IPS-20b (cell line): Measurements from ENCODE around the gene GJD3.
A peak's percentile ranks its signal among the peaks of the same experiment; 100 is the strongest.

Source experiments
- H3K27ac ChIP-seq: one replicate; pipeline ENCODE4 v1.5.1; 2013; ENCODE audit warnings: low read length
- H3K27me3 ChIP-seq: 2 replicates; pipeline ENCODE4 v1.6.1; 2013; ENCODE audit warnings: mild to moderate bottlenecking, low read length, inconsistent platforms; ENCODE audit not compliant: insufficient read depth
- H3K36me3 ChIP-seq: 2 replicates; pipeline ENCODE4 v1.6.1; 2013; ENCODE audit warnings: low read depth, mild to moderate bottlenecking, inconsistent platforms, low read length, moderate library complexity; ENCODE audit not compliant: insufficient read depth
- H3K4me1 ChIP-seq: 2 replicates; pipeline ENCODE4 v1.6.1; 2013; ENCODE audit warnings: mild to moderate bottlenecking, control low read depth, inconsistent platforms, low read length, moderate library complexity; ENCODE audit not compliant: insufficient read depth
- H3K4me3 ChIP-seq: 2 replicates; pipeline ENCODE4 v1.5.1; 2013; ENCODE audit warnings: mild to moderate bottlenecking, low read length, inconsistent platforms
- H3K9ac ChIP-seq: 2 replicates; pipeline ENCODE4 v1.6.1; 2013; ENCODE audit warnings: low read depth, mild to moderate bottlenecking, inconsistent platforms, low read length, moderate library complexity
- H3K9me3 ChIP-seq: 2 replicates; pipeline ENCODE4 v1.6.1; 2013; ENCODE audit warnings: mild to moderate bottlenecking, low read depth, low read length, inconsistent platforms; ENCODE audit not compliant: insufficient read depth

The GJD3 gene

DNA sequence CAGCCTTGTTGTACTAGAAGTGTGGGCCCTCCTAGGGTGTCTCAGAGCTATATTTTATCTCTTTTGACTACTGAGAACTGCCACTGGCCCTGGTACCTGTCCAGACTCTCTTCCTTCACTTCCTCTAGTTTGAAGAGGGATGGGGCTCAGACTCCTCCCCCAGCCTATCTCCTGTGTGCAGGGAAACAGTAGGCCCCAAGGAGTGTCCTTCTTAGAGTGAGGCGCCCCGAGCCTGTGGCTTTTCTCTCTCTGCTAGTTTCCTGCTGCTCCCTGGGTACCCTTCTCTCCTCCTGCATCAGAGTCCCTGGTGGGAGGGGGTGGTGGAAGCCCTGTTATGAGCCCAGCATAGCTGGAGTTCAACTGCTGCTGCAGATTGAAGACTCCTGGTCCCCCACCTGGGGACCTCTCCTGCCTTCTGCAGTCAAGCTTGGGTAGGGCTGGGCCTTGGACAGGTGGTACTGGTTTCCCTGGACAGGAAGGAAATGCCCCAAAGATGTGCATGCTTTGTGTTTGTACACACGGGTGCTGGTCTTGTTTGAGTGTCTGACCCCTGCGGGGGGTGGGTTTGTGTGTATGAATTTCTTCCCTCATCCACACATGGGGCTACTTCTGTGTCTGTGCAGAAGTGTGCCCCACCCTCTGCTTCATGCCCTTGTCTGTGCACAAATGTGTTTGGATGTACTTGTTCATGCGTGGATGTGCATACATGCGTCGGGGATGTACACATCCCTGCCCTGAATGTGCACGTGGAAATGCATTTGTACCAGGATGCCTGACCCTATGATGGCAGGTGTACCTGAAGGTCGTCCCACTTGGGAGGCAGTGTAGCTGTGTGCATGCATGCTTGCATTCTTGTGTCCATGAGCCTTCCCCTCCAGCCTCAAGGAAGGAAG lies 48.6 kb downstream of the GJD3 start:
- Histone ChIP-seq H3K4me1 (peaks cover 32% of the 10 kb centered on the region), H3K4me3 (peak overlapping the region; percentile 77), H3K27ac (no peak overlapping the region)

DNA sequence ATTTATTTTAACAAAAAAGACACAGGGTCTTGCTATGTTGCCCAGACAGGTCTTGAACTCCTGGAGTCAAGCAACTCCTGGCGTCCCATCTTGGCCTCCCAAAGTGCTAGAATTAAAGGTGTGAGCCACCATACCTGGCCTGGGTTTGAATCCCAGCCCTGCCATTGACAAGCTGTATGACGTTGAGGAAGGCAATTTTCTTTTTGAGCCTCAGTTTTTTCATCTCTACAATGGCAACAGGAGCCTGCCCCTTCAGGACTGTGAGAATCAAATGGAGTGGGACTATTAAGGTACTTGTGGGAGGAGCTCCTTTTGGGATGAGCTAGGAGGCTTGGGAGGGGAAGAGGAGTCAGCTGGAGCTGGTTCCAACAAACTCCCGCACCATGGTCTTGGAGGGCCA lies 49.3 kb downstream of the GJD3 start:
- Histone ChIP-seq H3K9ac (no peak overlapping the region), H3K9me3 (no peaks in the 10 kb centered on the region), H3K4me1 (peaks cover 32% of the 10 kb centered on the region), H3K27ac (no peak overlapping the region), H3K27me3 (peaks cover 40% of the 10 kb centered on the region), H3K4me3 (no peak overlapping the region), H3K36me3 (no peaks in the 10 kb centered on the region)

More for the DNA sequence above, 48.6 kb downstream of the GJD3 start:
- peaks cover 40% of the 10 kb centered on the region for H3K27me3 ChIP-seq
- H3K9ac ChIP-seq: peak overlapping the region; percentile 28; the same call in 1 of the 2 replicates
- no peaks in the 10 kb centered on the region for H3K36me3 ChIP-seq
- H3K9me3 ChIP-seq: no peaks in the 10 kb centered on the region

DNA sequence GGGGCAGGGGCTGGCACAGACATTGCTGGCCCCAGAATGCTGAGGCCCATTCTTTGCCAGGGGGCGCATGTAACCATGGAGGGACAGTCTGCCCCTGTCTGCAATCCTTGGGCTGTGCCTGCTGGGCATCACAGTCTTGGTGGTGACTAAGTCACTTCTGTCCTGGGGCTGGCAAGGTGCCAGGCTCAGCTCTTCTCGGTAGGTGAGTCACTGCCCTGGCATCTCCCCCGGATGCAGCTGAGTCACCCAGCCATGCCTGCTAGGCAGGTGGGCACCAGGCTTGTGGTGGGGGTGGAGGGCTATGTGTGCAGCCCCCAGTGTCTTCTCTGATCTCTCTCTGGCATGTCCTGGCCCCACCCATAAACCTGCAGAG lies 50.0 kb downstream of the GJD3 start:
- H3K36me3 ChIP-seq: no peaks in the 10 kb centered on the region
- no peak overlapping the region for H3K9ac ChIP-seq
- no peak overlapping the region for H3K4me3 ChIP-seq
- no peak overlapping the region for H3K27ac ChIP-seq
- peaks cover 40% of the 10 kb centered on the region for H3K27me3 ChIP-seq
- no peaks in the 10 kb centered on the region for H3K9me3 ChIP-seq
- peaks cover 35% of the 10 kb centered on the region for H3K4me1 ChIP-seq

DNA sequence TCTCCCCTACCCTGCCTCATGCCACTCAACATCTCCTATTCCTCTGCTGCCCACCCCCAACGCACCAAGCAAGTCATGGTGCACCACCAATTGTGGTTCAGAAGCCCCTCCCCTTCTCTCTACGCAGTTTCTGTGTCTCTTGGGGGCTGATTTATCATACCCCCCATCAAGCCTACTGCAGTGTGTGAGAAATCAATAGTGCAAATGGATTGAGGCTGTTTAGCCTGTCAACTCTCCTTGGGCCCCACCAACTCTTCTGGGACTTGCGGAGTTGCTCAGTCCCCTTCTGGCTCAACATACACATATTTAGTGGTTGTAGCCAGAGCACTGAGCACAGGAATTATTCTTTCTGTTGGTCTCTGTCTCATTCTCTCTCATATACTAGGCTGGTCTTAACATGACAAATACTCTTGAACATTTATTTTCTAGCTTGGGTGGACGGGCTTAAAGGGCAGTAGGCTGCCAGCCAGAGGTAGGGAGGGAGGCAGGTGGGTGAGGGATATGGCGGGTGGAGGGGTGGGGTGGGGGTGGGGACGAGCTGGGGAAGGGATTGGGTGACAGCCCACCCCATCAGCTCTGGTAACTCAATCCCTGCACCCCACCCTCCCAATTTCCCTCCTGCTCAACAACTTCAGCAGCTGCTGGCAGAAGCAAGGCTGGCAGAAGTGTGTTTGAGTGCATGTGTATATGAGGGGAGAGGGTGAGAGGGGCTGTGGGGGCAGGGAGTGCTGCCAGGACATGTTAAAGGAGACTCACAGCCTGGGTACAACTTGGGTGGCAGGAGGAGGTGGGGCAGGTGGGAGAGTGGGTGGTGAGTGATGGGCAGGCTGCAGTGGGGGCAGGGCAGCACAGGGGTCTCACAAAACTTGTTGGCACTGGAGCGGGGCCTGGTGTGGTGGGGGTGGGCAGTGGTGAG lies 50.6 kb downstream of the GJD3 start:
- no peaks in the 10 kb centered on the region for H3K36me3 ChIP-seq
- H3K9ac ChIP-seq: no peak overlapping the region
- no peak overlapping the region for H3K4me3 ChIP-seq
- peaks cover 33% of the 10 kb centered on the region for H3K4me1 ChIP-seq
- H3K27ac ChIP-seq: no peak overlapping the region
- peaks cover 34% of the 10 kb centered on the region for H3K27me3 ChIP-seq
- H3K9me3 ChIP-seq: no peaks in the 10 kb centered on the region
